OCI-LY3 (cell line): ENCODE measurements around the gene TOB1.

Source experiments
- EZH2phosphoT487 ChIP-seq: fragments of 200-600 bp; shearing (Covaris generic); IDR thresholded peaks from 2 replicates; pipeline ENCODE4 v1.6.1; 2018; ENCODE audit warnings: antibody characterized with exemption, mixed run types, low read depth
- TF ChIP-seq, protein P1 (sequence below): fragments of 200-600, 300-600 bp; sonication (generic); IDR thresholded peaks from 2 replicates; pipeline ENCODE4 v1.5.1; 2014; ENCODE audit warnings: antibody characterized with exemption, low read length, low read depth

DNA sequence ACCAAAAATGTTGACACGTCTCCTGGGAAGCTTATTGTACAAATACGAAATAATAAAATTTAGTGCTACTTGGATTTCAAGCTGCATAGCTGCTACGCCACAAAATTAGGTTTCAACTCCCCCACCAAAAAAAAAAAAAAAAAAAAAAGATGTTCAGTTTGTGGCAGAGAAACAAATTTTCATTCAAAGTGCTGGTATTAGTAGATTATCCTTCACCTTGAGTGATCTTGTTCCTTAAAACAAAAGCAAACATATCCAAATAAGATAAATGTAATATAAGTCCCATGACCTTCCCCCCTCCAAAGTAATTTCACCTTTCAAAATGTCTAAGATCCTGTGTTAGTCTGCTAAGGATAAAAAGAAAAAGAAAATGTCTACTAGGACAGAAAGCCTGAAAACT lies 2.2 kb downstream of the TOB1 start:
- TF ChIP-seq EZH2phosphoT487: no peak
- TF ChIP-seq, protein P1, sequence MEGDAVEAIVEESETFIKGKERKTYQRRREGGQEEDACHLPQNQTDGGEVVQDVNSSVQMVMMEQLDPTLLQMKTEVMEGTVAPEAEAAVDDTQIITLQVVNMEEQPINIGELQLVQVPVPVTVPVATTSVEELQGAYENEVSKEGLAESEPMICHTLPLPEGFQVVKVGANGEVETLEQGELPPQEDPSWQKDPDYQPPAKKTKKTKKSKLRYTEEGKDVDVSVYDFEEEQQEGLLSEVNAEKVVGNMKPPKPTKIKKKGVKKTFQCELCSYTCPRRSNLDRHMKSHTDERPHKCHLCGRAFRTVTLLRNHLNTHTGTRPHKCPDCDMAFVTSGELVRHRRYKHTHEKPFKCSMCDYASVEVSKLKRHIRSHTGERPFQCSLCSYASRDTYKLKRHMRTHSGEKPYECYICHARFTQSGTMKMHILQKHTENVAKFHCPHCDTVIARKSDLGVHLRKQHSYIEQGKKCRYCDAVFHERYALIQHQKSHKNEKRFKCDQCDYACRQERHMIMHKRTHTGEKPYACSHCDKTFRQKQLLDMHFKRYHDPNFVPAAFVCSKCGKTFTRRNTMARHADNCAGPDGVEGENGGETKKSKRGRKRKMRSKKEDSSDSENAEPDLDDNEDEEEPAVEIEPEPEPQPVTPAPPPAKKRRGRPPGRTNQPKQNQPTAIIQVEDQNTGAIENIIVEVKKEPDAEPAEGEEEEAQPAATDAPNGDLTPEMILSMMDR: no peak
